GM18951 (cell line): ENCODE data around the gene SUSD4.
"Not testable (repeated sequence)": the region's sequence is repeated elsewhere in the genome, so short reads cannot be mapped to it uniquely, and the experiment has no call there.

Experiments
- POLR2A ChIP-seq: IDR thresholded peaks from 4 replicates; pipeline ENCODE4 v1.6.1; 2011; ENCODE audit warnings: mild to moderate bottlenecking; ENCODE audit not compliant: insufficient read length, insufficient read depth; ENCODE audit errors: extremely low read depth
- in situ Hi-C: fragments of 300-500 bp; cut with MboI; formaldehyde crosslinking; loops from one replicate; pipeline ENCODE4 v1.12.0; 2022; ENCODE audit warnings: low sequenced_read_pairs, mixed read lengths, inconsistent platforms; ENCODE audit not compliant: unreplicated experiment

The SUSD4 gene

GRCh38 chr1:223285452-223285851 lies 78.5 kb downstream of the SUSD4 start:
- no peak for TF ChIP-seq POLR2A
- in situ Hi-C loops, result no loop called here

GRCh38 chr1:223283697-223284096 lies 80.3 kb downstream of the SUSD4 start:
- in situ Hi-C loops, result not testable (repeated sequence)

GRCh38 chr1:223278311-223278710 lies 85.7 kb downstream of the SUSD4 start:
- in situ Hi-C loops, result not testable (repeated sequence)

DNA sequence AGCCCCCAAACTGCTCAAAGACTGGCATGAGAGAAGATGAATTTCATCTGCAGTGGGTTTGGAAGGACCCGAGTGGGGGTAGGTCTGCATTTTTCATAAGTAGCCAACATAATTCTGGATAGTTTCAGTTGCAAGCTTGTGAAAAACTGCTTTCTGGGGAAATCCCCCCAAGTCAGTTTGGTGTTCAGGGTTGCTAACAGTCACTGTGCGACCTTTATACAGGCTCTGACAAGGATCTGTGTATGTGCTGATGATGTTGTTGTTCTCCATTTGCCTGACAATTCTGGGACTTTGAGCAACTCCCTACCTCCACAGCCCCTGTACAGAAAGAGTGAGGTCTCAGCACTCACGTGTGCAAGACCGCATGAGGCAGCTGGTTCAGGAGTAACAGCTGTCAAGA lies 87.9 kb downstream of the SUSD4 start:
- in situ Hi-C loops, result no loop called here
- no peak for TF ChIP-seq POLR2A

DNA sequence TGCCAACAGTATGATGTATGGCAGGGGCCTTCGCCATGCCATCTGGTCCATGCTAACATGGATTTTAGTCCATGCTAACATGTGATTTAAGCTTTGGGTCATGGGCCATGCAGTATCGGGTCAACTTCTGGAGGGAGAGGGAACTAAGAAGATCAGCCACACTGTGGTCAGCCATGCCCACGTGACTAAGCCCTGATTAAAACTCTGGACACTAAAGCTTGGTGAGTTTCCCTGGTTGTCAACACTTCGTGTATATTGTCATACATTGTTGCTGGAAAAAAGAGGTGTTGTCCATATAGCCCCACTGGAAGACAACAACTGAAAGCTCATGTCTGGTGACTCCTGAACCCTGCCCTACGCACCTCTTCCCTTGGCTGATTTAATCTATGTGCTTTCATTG lies 90.5 kb downstream of the SUSD4 start:
- in situ Hi-C loops, result no loop called here

DNA sequence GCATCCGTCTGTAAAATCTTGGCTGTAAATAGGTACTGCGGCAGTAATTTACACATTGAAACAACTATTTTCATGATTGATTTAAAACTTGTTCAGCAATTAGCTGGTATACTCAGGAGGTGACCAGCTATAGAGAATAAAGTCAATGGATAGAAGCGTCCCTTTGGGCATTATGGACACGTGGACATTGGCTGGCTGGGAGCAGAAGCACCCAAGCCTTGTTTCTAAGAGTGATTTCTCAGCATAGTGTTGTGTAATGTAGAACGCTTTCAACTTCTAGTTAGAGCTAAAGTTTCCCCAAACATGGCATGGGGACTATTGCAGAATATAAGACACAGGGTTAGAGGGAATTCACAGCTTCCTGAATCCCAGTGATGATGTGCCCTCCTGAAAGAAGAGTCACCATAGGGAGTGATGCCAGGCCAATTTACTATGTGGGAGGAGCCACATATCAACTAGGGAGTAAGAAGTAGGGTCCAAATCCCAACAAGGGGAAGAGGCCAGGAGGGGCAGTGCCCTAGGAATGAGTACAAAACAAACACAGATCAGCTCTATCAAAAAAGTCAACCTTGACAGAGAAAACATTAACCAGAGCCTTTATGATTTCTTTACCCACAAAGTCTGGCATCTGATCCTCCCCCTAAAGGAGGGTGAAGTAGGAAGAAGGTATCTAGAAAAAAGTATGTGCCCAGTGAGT lies 92.7 kb downstream of the SUSD4 start:
- in situ Hi-C loops, result no loop called here
- no peak for TF ChIP-seq POLR2A

More for the DNA sequence above, 90.5 kb downstream of the SUSD4 start:
- TF ChIP-seq POLR2A, result no peak

DNA sequence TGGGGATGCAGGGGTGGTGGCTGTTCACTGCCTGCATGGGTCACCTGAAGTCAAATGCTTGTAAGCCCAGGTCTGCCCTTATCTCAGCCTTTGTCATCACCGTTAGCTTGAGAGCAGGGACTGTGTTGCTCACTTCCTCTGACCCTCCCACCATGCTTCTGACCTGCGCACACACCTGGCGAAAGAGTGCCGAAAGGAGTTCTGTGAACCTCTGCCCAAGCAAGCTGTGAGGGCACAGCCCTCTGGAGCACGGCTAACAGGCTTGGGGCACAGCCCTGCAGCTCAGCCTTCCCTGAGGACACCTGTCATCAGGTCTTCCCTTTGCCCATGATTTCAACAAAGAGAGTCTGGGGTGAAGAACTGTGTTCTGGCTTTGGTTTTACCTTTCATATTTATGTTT lies 93.8 kb downstream of the SUSD4 start:
- in situ Hi-C loops, result no loop called here
- TF ChIP-seq POLR2A, result no peak

DNA sequence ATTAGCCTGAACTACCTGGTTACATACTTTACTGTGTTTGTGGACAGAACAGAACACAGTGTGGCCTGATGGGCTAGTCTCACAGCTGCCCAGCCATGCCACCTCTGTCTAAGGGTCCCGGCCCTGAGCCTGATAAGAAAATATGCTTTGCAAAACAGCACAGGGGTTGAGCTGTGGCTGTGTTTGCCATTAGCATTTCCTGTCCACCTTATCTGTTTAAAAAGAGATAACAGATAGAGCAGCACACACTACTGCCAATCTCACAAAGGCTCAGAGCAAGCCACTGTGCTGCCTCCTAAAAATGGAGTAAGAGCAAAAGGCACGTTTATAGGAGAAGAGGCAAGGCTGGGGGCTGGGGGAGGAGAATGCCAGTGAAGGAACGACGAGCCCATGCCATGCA lies 95.0 kb downstream of the SUSD4 start:
- TF ChIP-seq POLR2A, result no peak
- in situ Hi-C loops, result no loop called here

- in situ Hi-C loops, result no loop called here
Observed at GRCh38 chr1:223266632-223267172, 97.3 kb downstream of the SUSD4 start.

GRCh38 chr1:223264983-223265908 lies 98.7 kb downstream of the SUSD4 start:
- no peak for TF ChIP-seq POLR2A

More at GRCh38 chr1:223266632-223267172, 97.3 kb downstream of the SUSD4 start:
- no peak for TF ChIP-seq POLR2A

GRCh38 chr1:223264529-223264928 lies 99.4 kb downstream of the SUSD4 start:
- in situ Hi-C loops, result no loop called here

More at GRCh38 chr1:223264983-223265908, 98.7 kb downstream of the SUSD4 start:
- in situ Hi-C loops, result no loop called here

GRCh38 chr1:223261914-223262313 lies 102.1 kb downstream of the SUSD4 start:
- TF ChIP-seq POLR2A, result no peak
- in situ Hi-C loops, result no loop called here

More at GRCh38 chr1:223264529-223264928, 99.4 kb downstream of the SUSD4 start:
- no peak for TF ChIP-seq POLR2A

- in situ Hi-C loops, result no loop called here
- TF ChIP-seq POLR2A, result no peak
Observed at GRCh38 chr1:223260712-223261111, 103.3 kb downstream of the SUSD4 start.

DNA sequence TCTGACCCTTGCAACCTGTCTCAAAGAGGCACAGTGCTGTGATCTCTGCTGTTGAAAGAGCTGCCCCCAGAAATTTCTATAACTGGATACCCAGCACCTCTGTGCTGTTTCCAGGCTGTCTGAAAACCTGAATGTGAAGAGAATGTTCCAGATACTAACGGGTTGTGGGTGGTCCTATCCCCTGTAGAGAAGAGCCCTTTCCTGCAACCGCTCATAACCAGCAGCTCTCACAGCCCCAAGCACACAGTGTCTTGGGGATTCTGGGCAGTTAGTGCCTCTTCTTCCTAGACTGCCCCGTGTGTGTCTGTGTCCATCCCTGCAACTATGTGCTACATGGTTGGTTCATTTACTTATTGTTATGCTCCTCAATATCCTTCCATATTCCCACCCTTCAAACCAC lies 104.5 kb downstream of the SUSD4 start:
- TF ChIP-seq POLR2A, result no peak
- in situ Hi-C loops, result loop anchor here (10.0 kb wide), 1 partner anchor 395 kb away; no protein-coding TSS in a partner anchor

GRCh38 chr1:223258751-223259198 lies 105.2 kb downstream of the SUSD4 start:
- no peak for TF ChIP-seq POLR2A
- in situ Hi-C loops, result loop anchor here (10.0 kb wide), 1 partner anchor 396 kb away; no protein-coding TSS in a partner anchor
